GM18870 (cell line): ENCODE measurements around the gene RNF144A.

Experiments used
- ATAC-seq: cut with Tn5 transposase; IDR thresholded peaks from one replicate; pipeline ENCODE4 v1.9.1; 2021; ENCODE audit warnings: moderate library complexity; ENCODE audit not compliant: unreplicated experiment

Gene RNF144A

GRCh38 chr2:6968319-6969100, 51.3 kb downstream of the RNF144A start:
- ATAC-seq, result no peak

- ATAC-seq, result no peak
Observed at GRCh38 chr2:6970551-6970950, 53.3 kb downstream of the RNF144A start.

- no peak for ATAC-seq
Observed at GRCh38 chr2:6970976-6971480, 53.8 kb downstream of the RNF144A start.

- no peak for ATAC-seq
Observed at GRCh38 chr2:6971502-6971901, 54.3 kb downstream of the RNF144A start.

DNA sequence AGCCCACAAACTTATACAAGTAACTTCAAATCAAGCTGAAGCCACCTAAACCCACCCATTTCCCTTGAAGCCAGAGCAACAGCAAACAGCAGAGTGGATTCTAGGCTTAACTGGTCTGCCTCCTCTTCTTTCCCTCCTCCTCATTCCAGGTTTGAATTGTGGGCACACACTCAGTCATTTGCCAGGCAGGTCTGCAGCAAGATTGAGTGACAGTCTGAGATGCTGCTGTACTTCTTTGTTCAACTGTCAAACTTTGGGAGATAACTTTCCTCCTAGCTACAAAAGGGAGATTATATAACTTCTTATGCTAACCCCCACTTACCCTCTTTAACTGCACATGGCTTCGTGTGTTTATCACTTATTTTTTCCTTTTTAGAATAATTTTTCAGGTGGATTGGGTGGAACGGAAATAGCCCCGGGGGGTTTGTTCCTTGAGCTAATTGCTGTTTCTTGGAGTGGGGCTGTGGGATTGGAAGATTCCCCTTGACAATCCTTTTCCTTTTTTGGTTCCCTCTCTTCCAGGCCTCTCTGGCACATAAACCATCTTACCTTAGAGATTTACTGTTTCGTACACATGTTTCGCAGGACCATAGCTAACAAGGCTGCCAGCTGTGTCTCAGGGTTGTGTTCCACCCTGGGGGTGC, 55.0 kb downstream of the RNF144A start:
- no peak for ATAC-seq

DNA sequence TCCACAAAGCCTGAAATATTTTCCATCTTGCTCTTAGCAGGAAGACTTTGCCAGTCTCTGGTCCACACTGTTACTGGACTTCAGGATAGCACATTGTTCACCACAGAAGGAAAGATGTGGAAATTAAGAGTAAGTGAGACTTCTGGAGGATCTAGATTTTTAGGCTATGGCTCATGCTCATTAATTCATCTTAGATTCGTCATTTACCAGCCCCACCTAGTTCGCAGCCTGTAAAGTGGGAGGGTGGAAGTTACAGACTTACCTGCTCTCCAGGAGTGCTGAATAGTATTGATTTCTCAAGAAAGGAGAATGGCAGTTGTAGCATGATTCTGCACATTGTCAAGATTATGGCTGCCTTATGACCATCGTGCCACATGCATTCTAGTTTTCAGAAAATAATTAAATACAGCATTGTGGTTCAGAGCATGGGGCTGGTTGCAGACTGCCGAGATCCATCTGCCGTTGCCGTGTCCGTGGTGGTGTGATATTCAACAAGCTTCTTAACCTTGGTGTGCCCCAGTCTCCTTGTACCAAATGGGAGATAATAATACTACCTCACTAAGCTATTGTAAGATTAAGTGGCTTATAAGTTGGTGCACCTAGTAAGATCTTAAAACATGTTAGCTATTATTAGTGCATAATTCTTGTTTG, 56.8 kb downstream of the RNF144A start:
- ATAC-seq, result no peak

GRCh38 chr2:6975988-6976387, 58.8 kb downstream of the RNF144A start:
- no peak for ATAC-seq

DNA sequence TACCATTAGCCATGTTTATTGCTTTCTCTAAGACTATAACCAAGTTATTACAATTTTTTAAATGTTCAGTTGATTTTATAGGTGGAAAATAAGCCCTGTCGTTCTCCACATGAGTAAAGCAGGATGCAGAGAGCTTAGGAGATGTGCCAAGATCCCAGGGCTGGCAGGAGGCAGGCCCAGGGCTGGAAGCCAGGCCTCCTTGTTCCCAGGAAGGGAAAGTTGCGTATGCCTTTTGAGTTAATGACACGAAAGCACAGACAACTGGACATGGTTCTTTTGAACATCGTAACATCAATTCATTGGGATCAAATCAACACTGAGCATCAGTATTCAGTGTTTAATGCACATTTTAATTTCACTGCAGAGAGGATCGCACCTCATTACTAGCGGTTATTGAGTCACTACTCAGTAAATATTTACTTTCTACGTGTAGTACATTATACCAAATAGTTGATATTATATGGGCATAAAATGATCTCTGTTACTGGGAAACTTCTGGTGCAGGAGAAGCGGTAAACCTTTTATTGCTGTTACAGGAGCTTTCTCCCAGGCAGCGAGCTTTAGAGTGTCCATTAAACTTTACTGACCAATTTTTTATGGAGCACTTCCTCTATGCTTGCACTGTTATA, 60.0 kb downstream of the RNF144A start:
- no peak for ATAC-seq

DNA sequence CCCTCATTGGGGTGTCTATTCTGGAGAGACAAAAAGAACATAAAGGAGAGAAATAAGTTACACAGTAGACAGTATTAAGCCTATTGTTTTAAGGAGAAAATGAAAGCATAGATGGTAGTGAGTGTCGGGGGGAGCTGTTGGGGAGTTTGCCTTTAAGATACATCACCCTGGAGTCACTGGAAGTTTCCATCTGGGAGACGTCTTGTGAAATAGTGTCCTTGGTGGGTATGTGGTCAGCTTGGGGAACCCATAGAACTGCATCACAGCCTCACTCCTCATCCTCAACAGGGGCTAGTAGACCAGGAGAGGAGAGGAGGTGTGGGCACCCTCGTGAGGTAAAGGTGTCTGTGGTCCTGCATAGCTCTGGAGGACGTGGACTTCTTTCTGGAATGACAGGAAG, 60.6 kb downstream of the RNF144A start:
- ATAC-seq, result no peak

- ATAC-seq, result no peak
Observed at GRCh38 chr2:6978991-6979390, 61.8 kb downstream of the RNF144A start.

- ATAC-seq, result no peak
Observed at GRCh38 chr2:6982449-6982848, 65.2 kb downstream of the RNF144A start.

GRCh38 chr2:6982934-6983589, 65.8 kb downstream of the RNF144A start:
- no peak for ATAC-seq

DNA sequence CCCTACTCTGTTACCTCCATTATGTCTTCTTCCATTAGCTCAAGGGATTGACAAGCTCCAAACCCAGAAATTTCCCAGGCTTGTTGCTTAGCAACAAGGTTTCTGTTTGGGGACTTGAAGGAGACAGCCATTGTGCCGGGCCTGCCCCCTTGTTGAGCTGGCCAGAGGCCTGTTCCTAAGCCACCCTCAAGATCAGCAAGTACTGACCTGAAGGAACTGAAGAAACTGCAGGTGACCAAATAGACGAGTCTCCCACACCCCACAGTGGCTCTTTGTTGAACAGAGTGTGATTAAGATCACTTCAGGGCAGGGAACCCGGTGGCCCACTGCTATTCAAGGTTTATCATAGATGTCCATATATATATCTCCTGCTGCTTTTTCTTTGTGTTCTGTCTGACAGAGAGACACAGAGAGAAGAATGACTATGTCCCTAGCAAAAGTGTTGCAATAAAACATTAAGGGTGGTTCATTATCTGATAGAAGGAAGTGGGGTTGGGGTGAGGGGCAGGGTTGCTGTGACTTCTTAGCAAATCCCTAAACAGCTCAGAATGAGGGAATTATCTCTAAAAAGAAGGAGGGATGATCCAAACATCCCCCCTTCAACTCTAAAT, 69.2 kb downstream of the RNF144A start:
- no peak for ATAC-seq

DNA sequence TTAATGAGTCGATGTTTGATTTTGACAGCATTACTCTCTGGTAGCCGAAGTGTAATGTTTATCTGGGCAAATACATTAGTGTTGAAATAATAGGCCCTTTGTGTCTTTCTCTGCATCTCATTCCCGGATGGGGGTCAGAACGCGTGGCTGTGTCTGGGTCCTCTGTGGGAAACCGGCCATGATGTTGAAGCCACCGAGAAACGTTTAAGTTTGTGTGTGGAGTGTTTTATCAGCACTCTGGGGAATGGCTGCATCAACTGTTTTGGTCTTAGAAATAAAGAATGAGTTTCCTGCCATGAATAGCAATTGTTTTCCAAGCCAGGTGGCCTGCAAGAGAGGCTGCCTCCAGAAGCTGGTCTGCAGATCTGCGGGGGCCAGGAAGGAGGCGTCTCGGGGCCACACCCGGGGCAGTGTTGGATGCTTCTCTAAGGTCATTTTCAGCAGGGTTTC, 69.7 kb downstream of the RNF144A start:
- no peak for ATAC-seq

- ATAC-seq, result no peak
Observed at GRCh38 chr2:6990871-6991270, 73.7 kb downstream of the RNF144A start.

DNA sequence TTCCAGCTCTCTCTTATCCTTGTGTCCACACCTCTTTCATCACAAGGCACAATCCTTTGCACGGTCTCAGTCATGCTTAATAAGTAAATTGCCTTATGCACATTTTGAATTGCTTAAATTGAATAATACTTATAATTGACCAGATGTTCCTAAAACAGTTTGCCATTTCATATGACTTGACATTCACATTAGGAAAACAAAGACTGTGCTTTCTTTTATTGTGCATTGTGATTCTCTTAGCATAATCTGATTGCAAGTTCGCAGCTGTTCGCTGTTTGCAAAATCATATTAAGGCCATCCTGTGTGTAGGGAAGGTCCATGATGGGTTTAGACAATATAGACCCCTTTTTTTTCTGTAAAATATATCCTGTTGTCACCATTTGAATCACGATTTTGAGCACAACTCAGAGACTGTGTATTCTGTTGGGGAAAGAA, 75.6 kb downstream of the RNF144A start:
- no peak for ATAC-seq

DNA sequence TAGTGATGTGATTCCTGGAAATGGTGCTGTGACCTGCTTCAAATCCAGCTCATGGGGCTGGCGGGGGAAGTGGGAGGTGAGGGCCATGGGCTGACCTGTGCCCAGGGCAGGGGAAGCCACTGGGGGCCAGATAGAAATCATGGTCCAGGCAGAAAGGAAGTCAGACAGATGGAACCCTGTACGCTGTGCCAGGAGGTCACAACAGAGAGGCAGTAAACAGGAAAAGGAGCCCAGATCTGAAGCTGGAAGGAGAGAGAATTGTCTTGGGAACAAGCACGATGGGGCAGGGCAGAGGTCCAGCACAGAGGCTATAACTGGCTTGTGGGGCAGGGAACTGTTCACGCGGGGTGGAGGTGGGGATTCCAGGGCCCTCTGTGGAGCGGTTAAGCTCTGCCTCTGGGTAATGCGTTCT, 76.0 kb downstream of the RNF144A start:
- no peak for ATAC-seq

DNA sequence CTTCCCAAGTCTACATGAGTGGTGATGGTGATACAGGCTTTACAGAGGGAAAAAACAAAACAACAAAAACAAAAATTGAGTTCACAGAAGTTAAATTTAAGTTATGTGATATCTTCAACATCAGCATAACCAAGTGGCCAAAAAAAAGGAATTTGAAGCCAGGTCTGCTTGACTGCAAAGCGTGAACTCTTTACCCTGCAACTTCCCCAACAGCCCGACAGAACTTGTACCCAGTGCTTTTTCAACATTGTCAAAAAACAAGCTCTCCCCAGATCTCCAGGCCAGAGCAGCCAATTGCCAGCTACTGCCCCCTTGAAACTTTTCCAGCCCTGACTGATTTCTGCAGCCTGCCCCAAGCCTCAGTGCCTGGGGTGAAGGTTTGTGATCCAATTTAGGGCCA, 76.7 kb downstream of the RNF144A start:
- no peak for ATAC-seq

DNA sequence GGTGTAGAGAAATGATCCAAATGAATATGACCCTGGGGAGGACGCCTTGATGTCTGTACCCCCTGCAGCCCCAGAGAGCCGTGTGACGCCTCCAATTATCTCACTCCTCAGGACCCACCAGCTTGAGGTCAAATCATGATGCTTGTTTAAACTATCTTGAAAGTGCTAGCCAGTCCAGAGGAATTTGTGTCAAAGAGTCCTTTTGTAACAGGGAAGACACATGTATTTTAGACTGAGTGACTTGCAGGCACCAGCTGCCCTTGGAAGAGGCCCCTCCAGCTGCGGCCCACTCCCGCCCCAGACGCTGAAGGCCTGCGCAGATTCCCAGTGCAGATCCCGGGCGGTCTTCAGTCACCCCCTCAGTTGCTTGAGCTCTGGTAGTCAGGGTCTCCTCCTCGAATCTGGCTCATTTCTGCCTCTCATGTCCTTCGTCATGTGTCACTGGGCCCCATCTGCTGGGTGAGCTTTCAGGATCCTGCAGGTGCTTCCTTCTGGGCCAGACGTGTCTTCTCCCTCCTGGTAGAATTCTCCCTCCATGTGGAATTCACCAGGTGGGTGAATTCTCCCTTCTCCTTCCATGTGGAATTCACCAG, 77.4 kb downstream of the RNF144A start:
- no peak for ATAC-seq
